SK-N-MC (cell line): ENCODE data around the gene CUX1.

Source experiments
- EZH2 ChIP-seq: fragments of 200-600 bp; sonication (generic); IDR thresholded peaks from one replicate; pipeline ENCODE4 v1.6.1; 2017; ENCODE audit warnings: antibody characterized with exemption
- FOXP2 ChIP-seq: optimal IDR thresholded peaks from 2 replicates; pipeline ENCODE3; 2011; ENCODE audit warnings: mild to moderate bottlenecking, moderate library complexity; ENCODE audit not compliant: insufficient read depth; ENCODE audit errors: extremely low read length, control extremely low read depth
- POLR2AphosphoS5 ChIP-seq: IDR thresholded peaks from 2 replicates; pipeline ENCODE4 v1.6.1; 2012; ENCODE audit warnings: mild to moderate bottlenecking, low read depth, low read length, borderline replicate concordance

DNA sequence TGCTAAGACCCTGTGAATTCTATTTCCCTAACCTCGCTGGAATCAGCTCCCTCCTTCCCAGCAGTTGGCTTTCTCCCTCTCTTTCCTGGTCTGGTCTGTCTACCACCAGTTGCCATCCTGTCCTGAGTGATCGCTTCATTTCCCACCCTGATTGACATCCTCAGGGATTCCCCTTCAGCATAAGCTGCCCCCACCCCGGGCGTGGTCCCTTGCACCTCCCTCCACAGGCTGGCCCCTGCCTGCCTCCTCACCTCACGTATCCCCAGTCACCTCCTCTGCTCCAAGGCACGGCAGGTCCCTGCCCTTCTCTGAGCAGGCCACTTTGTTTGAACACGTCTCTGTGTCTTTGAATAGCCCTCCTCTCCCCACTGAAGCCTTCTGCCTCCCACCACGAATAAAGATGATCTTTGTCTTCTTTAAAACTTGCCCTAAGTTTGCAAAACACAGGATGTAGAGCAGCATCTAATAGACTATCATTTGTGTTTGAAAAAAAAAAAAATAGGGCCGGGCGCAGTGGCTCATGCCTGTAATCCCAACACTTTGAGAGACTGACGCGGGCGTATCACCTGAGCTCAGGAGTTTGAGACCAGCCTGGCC lies 233.5 kb downstream of the CUX1 start:
- TF ChIP-seq POLR2AphosphoS5 (no peak), EZH2 (no peak), FOXP2 (no peak)
